Heart left ventricle (tissue), 13 donors: Measurements from ENCODE around the gene DNAJB6.

ENCODE experiments used
- CTCF ChIP-seq, 12 donors: fragments of 200-600 bp; sonication (generic) in 4 of 12; IDR thresholded peaks; one replicate each; pipeline versions ENCODE4 v1.5.0 to v1.8.0; 2018 to 2022; ENCODE audit warnings: antibody characterized with exemption in 12 of 12, mild to moderate bottlenecking in 5 of 12
- POLR2A ChIP-seq, 2 donors: fragments of 450-650 bp; IDR thresholded peaks; one replicate each; pipeline ENCODE4 v1.6.1; 2017; ENCODE audit warnings: antibody characterized with exemption in 2 of 2, mild to moderate bottlenecking in 2 of 2, moderate library complexity in 2 of 2
- donor health status: ischemic (EF 13 %, LVEDD 7.1; RV severe dilation, severe dysfunction).
- donor health status: DM: no; HTN: yes; CAD: no.
- donor health status: DM: no; HTN: no; CAD: no.
- donor health status: ischemic (EF 25% LVEDD 6.9; RV normal size, moderate dysfunction).
- donor health status: ischemic (EF 25% LVEDD 5.7; RV mildly dilated, moderate dysfunction).
- donor health status: ischemic (EF 35%, LVEDD 5.7; RV mildly dilated, moderate dysfunction).
- donor health status: nonischemic (EF 11% LVEDD 7.7; RV severe dilation, severe dysfunction).
- donor health status: DM: yes; HTN: yes; CAD: no.
- donor health status: PGD.
- donor health status: ischemic (EF 29% LVEDD 5.4; RV normal size, mild dysfunction).
- donor health status: nonischemic (EF 23%, LVEDD 6.1; RV moderate dilation, normal function).

- TF ChIP-seq CTCF (IDR thresholded peaks at IDR 0.05) (no peak), POLR2A (IDR thresholded peaks at IDR 0.05) (no peak)
These were observed 55.6 kb downstream of the DNAJB6 start for GRCh38 chr7:157392256-157393037.
